Fibroblast of villous mesenchyme (primary cell): ENCODE measurements around the gene COQ6. TPM values are rescaled to one million over a fixed set of nuclear protein-coding genes. Genes with fewer than 3 reads are reported as not detected.
A peak's percentile ranks its signal among the peaks of the same experiment; 100 is the strongest.

Source experiments
- DNase-seq: peaks from one replicate; pipeline ENCODE4 v3.0.0-alpha.2; 2010; ENCODE audit warnings: low read depth
- H3K4me3 ChIP-seq: 2 replicates; pipeline ENCODE4 v1.5.1; 2011; ENCODE audit warnings: low read depth, mild to moderate bottlenecking, low read length
- CTCF ChIP-seq: IDR thresholded peaks from 2 replicates; pipeline ENCODE4 v1.5.1; 2012; ENCODE audit warnings: low read depth, mild to moderate bottlenecking, low read length; ENCODE audit not compliant: insufficient read depth
- total RNA-seq: library from RNA; depleted of rRNA; stranded (reverse); fragments of >200 nt; gene quantifications from 2 replicates; pipeline ENCODE4 v1.2.3, GENCODE V29; 2012

Gene COQ6
- total RNA-seq, 1 donor = 20.3 TPM

- no peak overlapping the region for H3K4me3 ChIP-seq
- no peak for DNase-seq
- TF ChIP-seq CTCF = no peak
These were observed 14.4 kb upstream of the COQ6 start for GRCh38 chr14:73935666-73936065.

GRCh38 chr14:73936548-73936947, 13.6 kb upstream of the COQ6 start:
- H3K4me3 ChIP-seq = no peak overlapping the region
- no peak for DNase-seq
- no peak for TF ChIP-seq CTCF

- H3K4me3 ChIP-seq = no peak overlapping the region
- no peak for DNase-seq
- no peak for TF ChIP-seq CTCF
These were observed 13.1 kb upstream of the COQ6 start for GRCh38 chr14:73937012-73937411.

- no peak for TF ChIP-seq CTCF
- no peak for DNase-seq
- H3K4me3 ChIP-seq = no peak overlapping the region
These were observed 7.9 kb upstream of the COQ6 start for GRCh38 chr14:73942180-73942579.

- no peak overlapping the region for H3K4me3 ChIP-seq
- DNase-seq = peak; percentile 88
- no peak for TF ChIP-seq CTCF
These were observed 7.0 kb upstream of the COQ6 start for GRCh38 chr14:73943083-73943482.

GRCh38 chr14:73944432-73945158, 5.5 kb upstream of the COQ6 start:
- H3K4me3 ChIP-seq = no peak overlapping the region
- DNase-seq = no peak
- no peak for TF ChIP-seq CTCF

GRCh38 chr14:73945159-73945670, 4.9 kb upstream of the COQ6 start:
- DNase-seq = no peak
- no peak for TF ChIP-seq CTCF
- no peak overlapping the region for H3K4me3 ChIP-seq
